ENCODE results near the gene WDR5.

DNA sequence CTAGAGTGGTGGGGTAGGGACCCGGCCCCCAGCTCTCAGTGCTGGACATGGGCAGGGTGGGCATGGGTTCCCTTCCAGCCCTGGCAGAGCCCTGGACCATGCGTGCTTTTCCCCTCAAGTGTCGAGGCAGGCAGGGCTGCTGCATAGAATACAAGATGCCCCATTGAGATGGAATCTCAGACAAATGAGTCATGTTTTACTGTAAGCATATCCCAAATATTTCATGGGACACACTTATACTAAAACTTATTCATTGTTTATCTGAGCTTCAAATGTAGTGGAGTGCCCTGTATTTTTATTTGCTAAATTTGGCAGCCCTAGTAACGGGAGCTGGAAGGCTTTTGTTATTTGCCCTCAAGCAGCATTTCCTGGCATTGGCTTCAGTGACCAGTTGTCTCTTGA is 31.6 kb downstream of the WDR5 start:
- TF ChIP-seq TOE1 (IDR thresholded peaks at IDR 0.05; ENCODE audit: borderline replicate concordance) (no peak), TOE1 (CRISPR knock-in tag; IDR thresholded peaks at IDR 0.05; ENCODE audit: borderline replicate concordance, low read depth) (no peak), ZNF75A (CRISPR knock-in tag; IDR thresholded peaks at IDR 0.05) (no peak), FOSL1 (tag; conservative IDR thresholded peaks at IDR 0.05) (no peak)
- TF ChIP-seq, protein P1, sequence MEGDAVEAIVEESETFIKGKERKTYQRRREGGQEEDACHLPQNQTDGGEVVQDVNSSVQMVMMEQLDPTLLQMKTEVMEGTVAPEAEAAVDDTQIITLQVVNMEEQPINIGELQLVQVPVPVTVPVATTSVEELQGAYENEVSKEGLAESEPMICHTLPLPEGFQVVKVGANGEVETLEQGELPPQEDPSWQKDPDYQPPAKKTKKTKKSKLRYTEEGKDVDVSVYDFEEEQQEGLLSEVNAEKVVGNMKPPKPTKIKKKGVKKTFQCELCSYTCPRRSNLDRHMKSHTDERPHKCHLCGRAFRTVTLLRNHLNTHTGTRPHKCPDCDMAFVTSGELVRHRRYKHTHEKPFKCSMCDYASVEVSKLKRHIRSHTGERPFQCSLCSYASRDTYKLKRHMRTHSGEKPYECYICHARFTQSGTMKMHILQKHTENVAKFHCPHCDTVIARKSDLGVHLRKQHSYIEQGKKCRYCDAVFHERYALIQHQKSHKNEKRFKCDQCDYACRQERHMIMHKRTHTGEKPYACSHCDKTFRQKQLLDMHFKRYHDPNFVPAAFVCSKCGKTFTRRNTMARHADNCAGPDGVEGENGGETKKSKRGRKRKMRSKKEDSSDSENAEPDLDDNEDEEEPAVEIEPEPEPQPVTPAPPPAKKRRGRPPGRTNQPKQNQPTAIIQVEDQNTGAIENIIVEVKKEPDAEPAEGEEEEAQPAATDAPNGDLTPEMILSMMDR (IDR thresholded peaks at IDR 0.05 in 2 of 3, conservative IDR thresholded peaks at IDR 0.05 in 1 of 3; ENCODE audit: insufficient read depth in 2 of 3, low read depth in 1 of 3, low read length in 3 of 3) = no peak
- TF ChIP-seq, protein P2, sequence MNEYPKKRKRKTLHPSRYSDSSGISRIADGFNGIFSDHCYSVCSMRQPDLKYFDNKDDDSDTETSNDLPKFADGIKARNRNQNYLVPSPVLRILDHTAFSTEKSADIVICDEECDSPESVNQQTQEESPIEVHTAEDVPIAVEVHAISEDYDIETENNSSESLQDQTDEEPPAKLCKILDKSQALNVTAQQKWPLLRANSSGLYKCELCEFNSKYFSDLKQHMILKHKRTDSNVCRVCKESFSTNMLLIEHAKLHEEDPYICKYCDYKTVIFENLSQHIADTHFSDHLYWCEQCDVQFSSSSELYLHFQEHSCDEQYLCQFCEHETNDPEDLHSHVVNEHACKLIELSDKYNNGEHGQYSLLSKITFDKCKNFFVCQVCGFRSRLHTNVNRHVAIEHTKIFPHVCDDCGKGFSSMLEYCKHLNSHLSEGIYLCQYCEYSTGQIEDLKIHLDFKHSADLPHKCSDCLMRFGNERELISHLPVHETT (CRISPR knock-in tag; conservative IDR thresholded peaks at IDR 0.05 in 1 of 2, IDR thresholded peaks at IDR 0.05 in 1 of 2) = no peak

Data from K562 (cell line).